ENCODE measurements around the gene CAPZB. TPM values are rescaled to one million over a fixed set of nuclear protein-coding genes. Genes with fewer than 3 reads are reported as not detected.

CAPZB gene
- total RNA-seq, 4 donors from 2014 or later: 84.2 to 119 (median 102) TPM

DNA sequence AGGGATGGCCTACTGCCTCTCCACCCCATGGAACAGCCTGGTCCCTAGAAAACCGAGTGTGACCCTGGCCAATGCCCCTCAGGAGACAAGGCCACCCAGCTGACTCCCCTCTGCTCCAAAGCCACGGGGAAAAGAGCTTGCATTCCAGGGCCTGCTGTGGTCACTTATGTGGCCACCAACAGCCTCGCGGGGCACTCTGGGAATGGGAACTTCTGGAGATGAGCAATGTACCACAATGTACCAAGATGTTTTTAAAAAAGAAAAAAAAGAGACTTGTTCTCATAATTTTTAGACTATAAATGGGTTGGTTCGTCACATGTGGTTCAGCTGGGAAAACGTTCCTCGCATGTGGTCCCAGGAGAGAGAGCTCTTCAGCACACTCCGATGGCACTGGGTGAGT, 110.4 kb downstream of the CAPZB start:
- TF ChIP-seq, protein P1, sequence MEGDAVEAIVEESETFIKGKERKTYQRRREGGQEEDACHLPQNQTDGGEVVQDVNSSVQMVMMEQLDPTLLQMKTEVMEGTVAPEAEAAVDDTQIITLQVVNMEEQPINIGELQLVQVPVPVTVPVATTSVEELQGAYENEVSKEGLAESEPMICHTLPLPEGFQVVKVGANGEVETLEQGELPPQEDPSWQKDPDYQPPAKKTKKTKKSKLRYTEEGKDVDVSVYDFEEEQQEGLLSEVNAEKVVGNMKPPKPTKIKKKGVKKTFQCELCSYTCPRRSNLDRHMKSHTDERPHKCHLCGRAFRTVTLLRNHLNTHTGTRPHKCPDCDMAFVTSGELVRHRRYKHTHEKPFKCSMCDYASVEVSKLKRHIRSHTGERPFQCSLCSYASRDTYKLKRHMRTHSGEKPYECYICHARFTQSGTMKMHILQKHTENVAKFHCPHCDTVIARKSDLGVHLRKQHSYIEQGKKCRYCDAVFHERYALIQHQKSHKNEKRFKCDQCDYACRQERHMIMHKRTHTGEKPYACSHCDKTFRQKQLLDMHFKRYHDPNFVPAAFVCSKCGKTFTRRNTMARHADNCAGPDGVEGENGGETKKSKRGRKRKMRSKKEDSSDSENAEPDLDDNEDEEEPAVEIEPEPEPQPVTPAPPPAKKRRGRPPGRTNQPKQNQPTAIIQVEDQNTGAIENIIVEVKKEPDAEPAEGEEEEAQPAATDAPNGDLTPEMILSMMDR (IDR thresholded peaks at IDR 0.05; ENCODE audit: low read depth): no peak

DNA sequence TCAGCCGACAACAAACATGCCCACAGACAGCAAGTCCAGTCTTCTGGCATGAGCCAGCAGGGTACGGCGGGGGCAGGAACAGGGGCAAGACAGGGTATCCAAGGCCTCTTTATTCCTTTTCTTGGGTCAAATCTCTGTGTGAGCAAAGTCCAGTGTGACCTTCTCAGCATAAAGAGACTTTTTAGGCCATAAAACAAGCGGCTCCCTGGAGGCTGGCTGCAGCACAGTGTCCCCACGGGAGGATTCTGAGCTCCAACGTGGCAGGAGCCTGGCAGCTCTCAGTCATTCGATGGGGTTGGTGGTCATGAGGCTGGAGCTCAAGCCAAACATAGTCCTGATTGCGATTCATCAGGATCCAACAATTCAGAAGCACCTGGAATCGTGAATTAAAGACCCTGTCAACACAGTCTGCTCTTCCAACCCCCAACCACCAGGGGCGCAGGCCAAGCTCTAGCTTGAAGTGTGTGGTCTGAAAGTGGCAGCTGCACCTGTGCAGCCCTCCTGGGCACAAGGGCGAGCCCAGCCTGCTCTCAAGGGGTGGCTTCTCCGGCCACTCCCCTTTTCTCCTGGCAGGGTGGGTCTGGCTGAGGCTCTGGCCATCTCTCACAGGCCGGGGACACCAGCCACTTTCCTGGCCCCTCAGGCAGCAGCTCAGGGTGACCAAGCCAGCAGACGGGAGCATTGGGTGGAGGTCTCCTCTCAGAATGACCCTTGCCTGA, 111.1 kb downstream of the CAPZB start:
- TF ChIP-seq, protein P1 (IDR thresholded peaks at IDR 0.05; ENCODE audit: low read depth): no peak

DNA sequence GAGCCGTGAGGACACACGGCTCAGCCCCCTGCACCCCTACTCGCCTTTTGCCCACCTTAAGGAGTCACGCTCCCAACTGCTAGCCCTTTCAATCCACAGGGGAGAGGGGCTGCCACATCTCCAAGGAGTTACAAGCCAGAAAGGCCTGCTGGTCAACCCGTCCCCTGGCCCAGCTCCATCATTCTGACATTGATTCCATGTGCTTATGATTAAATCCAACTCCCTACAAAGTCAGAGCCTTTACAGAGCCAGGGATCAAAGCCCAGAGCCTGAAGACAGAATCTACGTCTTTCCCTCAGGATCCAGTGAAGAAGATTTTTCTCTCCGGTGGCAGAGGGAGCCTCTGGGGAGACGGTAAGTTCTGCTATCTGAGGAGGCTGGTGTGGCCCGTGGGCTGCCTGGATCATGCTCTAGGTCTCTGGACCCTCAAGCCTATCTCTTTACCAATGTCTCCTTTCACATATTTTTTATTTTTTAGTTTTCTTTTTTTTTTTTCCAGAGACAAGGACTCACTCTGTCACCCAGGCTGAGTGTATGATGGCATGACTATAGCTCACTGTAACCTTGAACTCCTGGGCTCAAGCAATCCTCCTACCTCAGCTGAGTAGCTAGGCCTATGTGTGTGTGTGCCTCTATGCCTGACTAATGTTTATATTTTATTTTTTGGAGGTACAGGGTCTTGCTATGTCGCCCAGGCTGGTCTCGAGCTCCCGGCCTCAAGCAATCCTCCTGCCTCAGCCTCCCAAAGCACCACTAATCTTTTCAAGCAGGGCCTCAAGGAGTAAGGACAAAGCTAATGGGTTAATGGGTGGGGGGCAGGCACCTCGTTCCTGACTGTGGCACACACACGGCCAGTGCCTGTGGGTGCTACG, 111.9 kb downstream of the CAPZB start:
- TF ChIP-seq, protein P1 (IDR thresholded peaks at IDR 0.05; ENCODE audit: low read depth): no peak

DNA sequence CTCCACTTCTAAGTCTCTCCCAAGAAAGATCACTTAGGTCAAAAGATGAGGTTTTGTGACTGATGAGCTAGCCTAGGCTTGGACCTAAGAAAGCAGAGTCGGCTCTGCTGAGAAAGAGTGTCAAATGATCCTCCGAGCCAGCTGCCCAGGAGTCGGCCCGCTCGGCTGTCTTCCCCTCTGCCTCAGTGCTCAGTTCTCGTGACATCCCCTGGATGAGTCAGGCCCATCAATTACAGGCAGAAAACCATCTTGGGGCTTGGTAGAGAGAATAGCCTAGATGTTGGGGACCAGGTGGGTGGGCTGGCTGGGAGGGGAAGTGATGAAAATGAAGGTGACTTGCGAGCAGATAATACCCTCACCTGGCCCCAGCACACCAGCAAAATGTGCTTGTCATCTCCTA, 112.7 kb downstream of the CAPZB start:
- TF ChIP-seq, protein P1 (IDR thresholded peaks at IDR 0.05; ENCODE audit: low read depth): no peak

DNA sequence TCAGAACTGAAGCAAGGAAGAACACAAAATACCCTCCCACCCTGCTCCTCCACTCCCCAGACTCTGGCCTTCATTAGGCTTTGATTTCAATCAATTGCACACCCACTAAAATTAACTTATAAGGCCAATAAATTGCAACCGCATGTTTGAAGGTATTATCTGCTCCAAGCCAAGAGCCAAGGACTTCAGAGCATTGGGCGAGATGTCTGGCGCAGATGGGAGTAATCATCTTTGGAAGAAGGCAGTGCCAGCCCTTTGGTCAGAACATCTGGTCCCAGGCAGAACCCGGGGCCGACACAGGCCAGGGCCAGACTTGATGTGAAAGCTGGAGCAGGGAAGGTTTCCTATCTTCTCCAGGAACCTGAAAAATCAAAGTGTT, 113.2 kb downstream of the CAPZB start:
- TF ChIP-seq, protein P1 (IDR thresholded peaks at IDR 0.05; ENCODE audit: low read depth): no peak

DNA sequence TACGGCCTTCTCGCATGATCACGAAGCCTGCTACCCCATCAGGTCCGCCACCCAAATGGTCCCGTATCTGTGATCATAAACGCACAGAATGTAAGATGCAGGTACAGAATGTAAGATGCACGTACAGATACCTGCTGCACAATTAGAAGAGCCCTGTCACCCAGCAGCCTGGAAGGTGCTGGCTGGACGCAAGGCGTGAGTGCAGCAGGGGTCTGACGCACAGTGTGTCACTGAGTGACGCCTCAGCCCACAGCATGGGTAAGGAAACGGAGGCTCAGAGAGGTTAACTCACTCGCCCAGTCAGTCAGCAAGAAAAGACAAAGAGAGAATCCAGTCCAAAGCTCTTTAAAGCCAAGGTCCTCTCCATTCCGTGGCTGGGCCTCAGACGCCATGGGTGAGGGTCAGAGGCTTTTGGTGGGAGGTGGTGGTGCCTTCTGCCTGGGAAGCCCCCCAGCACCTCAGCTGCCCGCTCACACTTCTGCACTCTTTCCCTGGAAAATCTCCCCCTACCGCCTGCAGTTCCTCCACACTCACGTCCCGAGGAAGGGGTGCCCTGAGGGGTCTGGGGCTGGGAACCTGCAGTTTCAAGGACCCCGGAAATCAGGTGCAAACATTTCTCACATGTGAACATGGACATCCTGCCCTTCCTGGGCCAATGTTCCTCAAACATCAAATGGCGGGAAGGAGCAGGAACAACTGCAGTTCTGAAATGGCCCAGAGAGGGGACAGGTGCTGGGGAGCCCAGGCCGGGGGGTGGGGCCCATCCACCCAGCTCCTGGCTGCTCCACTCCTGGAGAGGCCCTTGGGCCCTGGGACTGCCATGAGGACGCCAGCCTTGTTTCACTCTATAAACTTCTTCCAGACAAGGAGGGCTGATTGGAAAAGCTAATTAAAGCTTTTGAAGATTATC, 113.9 kb downstream of the CAPZB start:
- TF ChIP-seq, protein P1 (IDR thresholded peaks at IDR 0.05; ENCODE audit: low read depth): no peak

Data from subcutaneous adipose tissue (tissue), 4 donors.